B cell (primary cell): ENCODE data around the gene PSMB10. TPM values are rescaled to one million over a fixed set of nuclear protein-coding genes. Genes with fewer than 3 reads are reported as not detected.

Source experiments
- ATAC-seq: fragments of 200-7000 bp; cut with Tn5 transposase; one replicate; pipeline ENCODE4 v1.10.0; 2021; ENCODE audit warnings: low read depth, mild to moderate bottlenecking, moderate number of reproducible peaks, moderate library complexity
- CTCF ChIA-PET: fragments of 350-600 bp; sonication (Branson Sonifier 250); formaldehyde crosslinking; loops from one replicate; lab custom pipeline; 2021; ENCODE audit warnings: antibody characterized with exemption, inconsistent platforms; lab: Charles Lee
- POLR2A ChIA-PET: fragments of 350-600 bp; sonication (Branson Sonifier 250); formaldehyde crosslinking; loops from one replicate; lab custom pipeline; 2021; ENCODE audit warnings: antibody characterized with exemption; lab: Charles Lee
- DNase-seq: peaks from one replicate; pipeline ENCODE4 v3.0.0; 2013
- H2AFZ ChIP-seq: 2 replicates; pipeline ENCODE4 v1.6.1; 2012; ENCODE audit warnings: mild to moderate bottlenecking, low read depth, low read length; ENCODE audit not compliant: insufficient read depth, poor library complexity, severe bottlenecking
- H3K27ac ChIP-seq, 2 donors: 1 replicate in 1 of 2; 2 replicates in 1 of 2; pipeline ENCODE4 v1.5.1; 2012 to 2013; ENCODE audit warnings: low read length in 2 of 2, mild to moderate bottlenecking in 2 of 2, moderate library complexity in 1 of 2
- H3K27me3 ChIP-seq, 4 experiments: fragments of 200-600 bp in 1 of 4; sonication (generic) in 1 of 4; replicated peaks in 1 of 4; 1 replicate in 2 of 4; 2 replicates in 2 of 4; pipeline versions ENCODE4 v1.6.1 to v1.7.0; 2013 to 2016; ENCODE audit warnings: low read length in 3 of 4, mild to moderate bottlenecking in 2 of 4, mixed read lengths in 1 of 4, moderate library complexity in 1 of 4; ENCODE audit not compliant: insufficient read depth in 4 of 4, control insufficient read depth in 3 of 4; ENCODE audit errors: control extremely low read depth in 1 of 4
- H3K36me3 ChIP-seq, 2 experiments: replicated peaks in 1 of 2; 1 replicate in 1 of 2; 2 replicates in 1 of 2; pipeline versions ENCODE4 v1.6.1 to v1.7.1; 2013; ENCODE audit warnings: low read length in 1 of 2; ENCODE audit not compliant: insufficient read depth in 2 of 2, control insufficient read depth in 1 of 2; ENCODE audit errors: control extremely low read depth in 1 of 2, extremely low read depth in 1 of 2
- H3K4me1 ChIP-seq, 2 donors: fragments of 200-600 bp in 1 of 2; sonication (generic) in 1 of 2; 1 replicate in 1 of 2; 2 replicates in 1 of 2; pipeline versions ENCODE4 v1.5.1 to v1.6.1; 2013 to 2017; ENCODE audit warnings: low read length in 2 of 2; ENCODE audit not compliant: control insufficient read depth in 2 of 2, insufficient read depth in 2 of 2
- H3K4me2 ChIP-seq: replicated peaks from 2 replicates; pipeline ENCODE3; 2012; ENCODE audit warnings: mild to moderate bottlenecking, low read depth, low read length; ENCODE audit not compliant: poor library complexity, severe bottlenecking
- H3K4me3 ChIP-seq, 5 experiments: fragments of 200-600 bp in 1 of 5; sonication (generic) in 1 of 5; 1 replicate in 3 of 5; 2 replicates in 2 of 5; pipeline versions ENCODE4 v1.5.1 to v1.7.0; 2011 to 2016; ENCODE audit warnings: low read length in 4 of 5, mild to moderate bottlenecking in 4 of 5, low read depth in 2 of 5, control low read depth in 1 of 5, moderate library complexity in 1 of 5; ENCODE audit not compliant: insufficient read depth in 1 of 5; ENCODE audit errors: control extremely low read depth in 1 of 5, extremely low read depth in 1 of 5
- H3K79me2 ChIP-seq: fragments of 200-600 bp; sonication (generic); one replicate; pipeline ENCODE4 v1.6.0; 2016; ENCODE audit warnings: low read length; ENCODE audit not compliant: control insufficient read depth, insufficient read depth
- H3K9ac ChIP-seq: fragments of 200-600 bp; sonication (generic); 2 replicates; pipeline ENCODE4 v1.6.1; 2017; ENCODE audit warnings: mild to moderate bottlenecking, low read length, moderate library complexity
- H3K9me3 ChIP-seq, 3 donors: one replicate each; pipeline versions ENCODE4 v1.6.1 to v1.7.1; 2013; ENCODE audit warnings: low read length in 2 of 3; ENCODE audit not compliant: control insufficient read depth in 2 of 3, insufficient read depth in 1 of 3; ENCODE audit errors: control extremely low read depth in 1 of 3
- H4K20me1 ChIP-seq: 2 replicates; pipeline ENCODE4 v1.6.0; 2012; ENCODE audit warnings: mild to moderate bottlenecking, low read length; ENCODE audit not compliant: insufficient read depth, control insufficient read depth, poor library complexity, severe bottlenecking
- H3K27ac Mint-ChIP-seq: one replicate; pipeline ENCODE4 v1.8.0; 2021; ENCODE audit warnings: mixed read lengths
- H3K27me3 Mint-ChIP-seq: one replicate; pipeline ENCODE4 v1.8.0; 2021; ENCODE audit warnings: mixed read lengths
- H3K4me1 Mint-ChIP-seq: one replicate; pipeline ENCODE4 v1.8.0; 2021; ENCODE audit warnings: mixed read lengths
- H3K4me3 Mint-ChIP-seq: one replicate; pipeline ENCODE4 v1.8.0; 2021; ENCODE audit warnings: mixed read lengths
- H3K9me3 Mint-ChIP-seq: one replicate; pipeline ENCODE4 v1.8.0; 2022; ENCODE audit warnings: mixed read lengths; ENCODE audit not compliant: insufficient read depth
- CTCF ChIP-seq: fragments of 200-600 bp; IDR thresholded peaks from one replicate; pipeline ENCODE4 v1.8.0; 2022; ENCODE audit warnings: antibody characterized with exemption, mild to moderate bottlenecking
- EZH2 ChIP-seq: IDR thresholded peaks from 2 replicates; pipeline ENCODE4 v1.6.1; 2012; ENCODE audit warnings: borderline replicate concordance, low read depth, mild to moderate bottlenecking, moderate library complexity, low read length; ENCODE audit not compliant: insufficient read depth, poor library complexity, severe bottlenecking
- WGBS: methylation state at CpG from one replicate; pipeline ENCODE4 v1.1.5; 2013; ENCODE audit warnings: missing lambda C conversion rate; ENCODE audit not compliant: insufficient coverage; 5-methylcytosine and 5-hydroxymethylcytosine counted together
- intact Hi-C: fragments of 100-400 bp; cut with micrococcal nuclease; formaldehyde crosslinking; loops from one replicate; pipeline ENCODE4 v1.10.0; 2022
- polyA plus RNA-seq: library from polyadenylated mRNA; depleted of rRNA; stranded (reverse); fragments of >200 nt; gene quantifications from 2 replicates; pipeline ENCODE4 v1.2.3, GENCODE V29; 2012
- total RNA-seq, 2 donors: library from RNA; stranded (reverse); fragments of 120-200 nt in 1 of 2; gene quantifications; 1 replicate in 1 of 2; 2 replicates in 1 of 2; pipeline versions ENCODE4 v1.2.3 to v1.2.4, GENCODE V29; 2013 to 2022

Gene PSMB10
- total and polyA plus RNA-seq, 2 donors (not counting 1 experiment from before 2014, with no cell fraction given): 167 to 176 TPM

GRCh38 chr16:67964477-67965131, 28.0 kb upstream of the PSMB10 start:
- Histone ChIP-seq H3K27ac (no peak overlapping the region), H3K4me2 (no peak overlapping the region), H3K4me3 (no peak overlapping the region), H3K9ac (no peak overlapping the region), H3K4me1 (peaks cover 10 to 19% of the 10 kb centered on the region in 2 donors), H3K79me2 (peaks cover 32% of the 10 kb centered on the region), H3K27me3 (no peaks in the 10 kb centered on the region), H3K9me3 (no peaks in the 10 kb centered on the region), H4K20me1 (peaks cover 8% of the 10 kb centered on the region), H2AFZ (no peak overlapping the region), H3K36me3 (peaks cover 0 to 22% of the 10 kb centered on the region in 2 experiments)
- Mint-ChIP-seq H3K4me1 (peaks cover 17% of the 10 kb centered on the region), H3K4me3 (no peak overlapping the region), H3K9me3 (no peaks in the 10 kb centered on the region), H3K27ac (no peak overlapping the region), H3K27me3 (no peaks in the 10 kb centered on the region)
- TF ChIP-seq CTCF: no peak
- no peak for TF ChIP-seq EZH2
- intact Hi-C loops: loop anchor here (10.0 kb wide), 1 partner anchor 260 kb away; no protein-coding TSS in a partner anchor
- 100% methylated on average over 4 of the region's 6 CpGs for WGBS
- POLR2A ChIA-PET: interaction anchor here (0.5 to 1.2 kb wide), 2 partner anchors 23 to 24 kb away, joined by 3 to 4 read pairs; no protein-coding TSS in a partner anchor
- no peak for DNase-seq
- CTCF ChIA-PET: interaction anchor here (0.7 to 1.2 kb wide), 2 partner anchors 23 to 81 kb away, joined by 3 to 4 read pairs; no protein-coding TSS in a partner anchor
- ATAC-seq: no peak

GRCh38 chr16:67963662-67964321, 27.1 kb upstream of the PSMB10 start:
- no peak overlapping the region for H2AFZ ChIP-seq
- no peaks in the 10 kb centered on the region for H3K27me3 ChIP-seq
- H3K4me2 ChIP-seq: no peak overlapping the region
- Mint-ChIP-seq H3K27ac (no peak overlapping the region), H3K27me3 (no peaks in the 10 kb centered on the region), H3K4me3 (no peak overlapping the region), H3K4me1 (peaks cover 13% of the 10 kb centered on the region), H3K9me3 (no peaks in the 10 kb centered on the region)
- H3K9ac ChIP-seq: no peak overlapping the region
- H3K4me1 ChIP-seq: peaks cover 10 to 13% of the 10 kb centered on the region in 2 donors
- WGBS: 94% methylated on average over 32 of the region's 32 CpGs
- H3K36me3 ChIP-seq: peaks cover 0 to 23% of the 10 kb centered on the region in 2 experiments
- peaks cover 32% of the 10 kb centered on the region for H3K79me2 ChIP-seq
- no peaks in the 10 kb centered on the region for H3K9me3 ChIP-seq
- H3K27ac ChIP-seq: no peak overlapping the region
- no peak for DNase-seq
- no peak for TF ChIP-seq CTCF
- TF ChIP-seq EZH2: no peak
- peaks cover 8% of the 10 kb centered on the region for H4K20me1 ChIP-seq
- ATAC-seq: no peak
- no peak overlapping the region for H3K4me3 ChIP-seq
- POLR2A ChIA-PET: interaction anchor here (1.2 kb wide), 1 partner anchor 23 kb away, joined by 4 read pairs; no protein-coding TSS in a partner anchor
- intact Hi-C loops: loop anchor here (10.0 kb wide), 1 partner anchor 261 kb away; no protein-coding TSS in a partner anchor
- CTCF ChIA-PET: interaction anchor here (0.5 to 0.7 kb wide), 2 partner anchors 22 to 1277 kb away, joined by 3 read pairs; no protein-coding TSS in a partner anchor
